Measurements from ENCODE around the gene SLC22A14. TPM values are rescaled to one million over a fixed set of nuclear protein-coding genes. Genes with fewer than 3 reads are reported as not detected.

Gene SLC22A14
- total RNA-seq, 1 experiment from 2014 or later, result 0.22 TPM

- H4K20me1 ChIP-seq (ENCODE audit: insufficient read depth), result no peaks in the 10 kb centered on the region
- POLR2A ChIA-PET, result no interaction called here
- no peaks in the 10 kb centered on the region for H3K79me2 ChIP-seq (ENCODE audit: insufficient read depth, low read length)
- no peaks in the 10 kb centered on the region for H3K27me3 ChIP-seq (ENCODE audit: insufficient read depth, low read length)
- no peak overlapping the region for H3K9ac ChIP-seq (ENCODE audit: low read length)
- TF ChIP-seq YY1 (IDR thresholded peaks at IDR 0.05; ENCODE audit: extremely low read depth, insufficient replicate concordance, low read depth, low read length) (no peak), CBX3 (IDR thresholded peaks at IDR 0.05; ENCODE audit: low read depth) (no peak), RAD21 (IDR thresholded peaks at IDR 0.05; ENCODE audit: low read depth) (no peak), ZNF274 (IDR thresholded peaks at IDR 0.05; ENCODE audit: low read depth, low read length) (no peak), REST (IDR thresholded peaks at IDR 0.05; ENCODE audit: low read depth) (no peak), SRF (IDR thresholded peaks at IDR 0.05; ENCODE audit: low read depth) (no peak), CTCF (IDR thresholded peaks at IDR 0.05 in 2 of 3, conservative IDR thresholded peaks at IDR 0.05 in 1 of 3; ENCODE audit: borderline replicate concordance in 1 of 3, insufficient read depth in 1 of 3, low read depth in 2 of 3, low read length in 2 of 3) (no peak)
- intact Hi-C loops (cut with micrococcal nuclease), result no loop called here
- no peak overlapping the region for H2AFZ ChIP-seq (ENCODE audit: low read depth, low read length, poor library complexity, severe bottlenecking)
- no peak overlapping the region for H3K4me2 ChIP-seq (ENCODE audit: low read length)
- no peak overlapping the region for H3K27ac ChIP-seq (ENCODE audit: low read depth, low read length)
- BruUV-seq (replicated peaks), result no TSS peak
- CTCF ChIA-PET, result no interaction called here
- ATAC-seq, result no peak
- no peaks in the 10 kb centered on the region for H3K36me3 ChIP-seq (ENCODE audit: control insufficient read depth in 1 of 2, insufficient read depth in 2 of 2, low read length in 2 of 2)
- H3K4me3 ChIP-seq (replicated peaks in 1 of 2; ENCODE audit: low read depth in 1 of 2, low read length in 2 of 2), result no peak overlapping the region
- no peak for DNase-seq (ENCODE audit: low read depth, low spot score)
- no peaks in the 10 kb centered on the region for H3K4me1 ChIP-seq (ENCODE audit: control insufficient read depth in 1 of 2, insufficient read depth in 2 of 2, low read length in 2 of 2)
- H3K9me2 ChIP-seq (ENCODE audit: insufficient read depth), result no peaks in the 10 kb centered on the region
- H3K9me3 ChIP-seq (ENCODE audit: control insufficient read depth in 1 of 2, insufficient read depth in 1 of 2, low read depth in 1 of 2, low read length in 2 of 2), result no peaks in the 10 kb centered on the region
- RAD21 ChIA-PET (ENCODE audit: low non-redundant PET in 1 of 2, low total read pairs in 2 of 2, uncharacterized antibody in 2 of 2, unreplicated experiment in 2 of 2), result no interaction called here
These were observed 29.4 kb downstream of the SLC22A14 start for GRCh38 chr3:38311476-38311875.
